H1 (cell line): Measurements from ENCODE around the gene PTPRD. TPM values are rescaled to one million over a fixed set of nuclear protein-coding genes. Genes with fewer than 3 reads are reported as not detected.

Experiments used
- ASH2L ChIP-seq: fragments of 200-600, 300-600 bp; sonication (generic); IDR thresholded peaks from one replicate; pipeline ENCODE4 v1.7.1; 2017; ENCODE audit warnings: low read length
- ATF2 ChIP-seq: IDR thresholded peaks from 2 replicates; pipeline ENCODE4 v1.6.1; 2012; ENCODE audit warnings: low read length, inconsistent platforms
- BCL11A ChIP-seq, 2 experiments: IDR thresholded peaks; one replicate each; pipeline ENCODE4 v1.6.1; 2011; ENCODE audit warnings: low read depth in 2 of 2, low read length in 2 of 2, mild to moderate bottlenecking in 2 of 2
- CBX8 ChIP-seq: fragments of 300-800, 300-1000 bp; sonication (generic); IDR thresholded peaks from 2 replicates; pipeline ENCODE4 v1.7.1; 2016; ENCODE audit warnings: low read depth, low read length, borderline replicate concordance
- CEBPB ChIP-seq: IDR thresholded peaks from 2 replicates; pipeline ENCODE4 v1.6.1; 2012; ENCODE audit warnings: low read depth, low read length
- CHD1 ChIP-seq: IDR thresholded peaks from 2 replicates; pipeline ENCODE4 v1.6.1; 2012; ENCODE audit warnings: low read depth, low read length, improper control_type of control experiment
- FOSL1 ChIP-seq: IDR thresholded peaks from 2 replicates; pipeline ENCODE4 v1.6.1; 2011; ENCODE audit warnings: mild to moderate bottlenecking, low read depth, low read length, moderate library complexity; ENCODE audit not compliant: insufficient read depth
- GABPA ChIP-seq: IDR thresholded peaks from 2 replicates; pipeline ENCODE4 v1.6.1; 2011; ENCODE audit warnings: mild to moderate bottlenecking, low read length, moderate library complexity, borderline replicate concordance; ENCODE audit not compliant: insufficient read depth
- HDAC2 ChIP-seq, 2 experiments: fragments of 300-600 bp in 1 of 2; sonication (generic) in 1 of 2; IDR thresholded peaks; 2 replicates each; pipeline ENCODE4 v1.6.1; 2011 to 2012; ENCODE audit warnings: low read depth in 2 of 2, low read length in 2 of 2, mild to moderate bottlenecking in 2 of 2, moderate library complexity in 2 of 2, borderline replicate concordance in 1 of 2, inconsistent platforms in 1 of 2
- KDM1A ChIP-seq: fragments of 200-600, 300-600 bp; sonication (generic); IDR thresholded peaks from 2 replicates; pipeline ENCODE4 v1.7.1; 2016; ENCODE audit warnings: mild to moderate bottlenecking, low read length, borderline replicate concordance
- KDM4A ChIP-seq: IDR thresholded peaks from one replicate; pipeline ENCODE4 v1.7.1; 2012; ENCODE audit warnings: low read depth, mild to moderate bottlenecking, moderate library complexity, low read length, inconsistent platforms; ENCODE audit not compliant: severe bottlenecking
- MAFK ChIP-seq: IDR thresholded peaks from 2 replicates; pipeline ENCODE4 v1.6.1; 2012; ENCODE audit warnings: low read depth, mild to moderate bottlenecking, improper control_type of control experiment, low read length
- NANOG ChIP-seq: IDR thresholded peaks from 2 replicates; pipeline ENCODE4 v1.6.1; 2011; ENCODE audit warnings: low read length, low read depth, mild to moderate bottlenecking, inconsistent platforms; ENCODE audit not compliant: insufficient read depth, poor library complexity, severe bottlenecking
- PHF8 ChIP-seq: fragments of 200-600 bp; sonication (generic); conservative IDR thresholded peaks from 2 replicates; pipeline ENCODE4 v1.7.1; 2012; ENCODE audit warnings: low read depth, mild to moderate bottlenecking, inconsistent platforms, low read length, moderate library complexity
- POLR2A ChIP-seq, 2 experiments: IDR thresholded peaks; 1 replicate in 1 of 2; 2 replicates in 1 of 2; pipeline ENCODE4 v1.6.1; 2011; ENCODE audit warnings: low read depth in 2 of 2, low read length in 2 of 2, mild to moderate bottlenecking in 2 of 2; ENCODE audit errors: control extremely low read depth in 1 of 2
- RFX5 ChIP-seq: IDR thresholded peaks from 2 replicates; pipeline ENCODE4 v1.6.1; 2011; ENCODE audit warnings: low read depth, low read length, improper control_type of control experiment, borderline replicate concordance
- SP1 ChIP-seq: IDR thresholded peaks from 2 replicates; pipeline ENCODE4 v1.6.1; 2011; ENCODE audit warnings: low read depth, low read length
- TAF7 ChIP-seq: optimal IDR thresholded peaks from 2 replicates; pipeline ENCODE3; 2011; ENCODE audit warnings: low read depth, mild to moderate bottlenecking, inconsistent platforms, low read length, moderate library complexity, borderline replicate concordance
- USF2 ChIP-seq: IDR thresholded peaks from 2 replicates; pipeline ENCODE4 v1.6.1; 2011; ENCODE audit warnings: low read length, improper control_type of control experiment
- YY1 ChIP-seq: IDR thresholded peaks from 2 replicates; pipeline ENCODE4 v1.6.1; 2011; ENCODE audit warnings: low read depth, mild to moderate bottlenecking, low read length
- polyA plus RNA-seq, 7 experiments: library from polyadenylated mRNA; depleted of rRNA in 3 of 7; stranded (reverse) in 5 of 7; unstranded in 2 of 7; fragments of >200 nt in 5 of 7; fragments of 200-250 nt in 2 of 7; gene quantifications; 1 replicate in 5 of 7; 2 replicates in 1 of 7; 4 replicates in 1 of 7; pipeline versions ENCODE4 v1.2.1 to v1.2.3, GENCODE V29; 2011 to 2013; ENCODE audit warnings: missing spikeins in 2 of 7, mixed read lengths in 2 of 7
- total RNA-seq: library from RNA; stranded (reverse); fragmentation: NEBNext Ultra II Directional; extraction: Animal tissue kit (Norgen Biotek cat#: 25700); gene quantifications from 2 replicates; pipeline ENCODE4 v1.2.1, GENCODE V29; 2021
- TF ChIP-seq, protein P1 (sequence below): IDR thresholded peaks from 2 replicates; pipeline ENCODE4 v1.6.1; 2012; ENCODE audit warnings: inconsistent platforms

The PTPRD gene
- total and polyA plus RNA-seq, 2 of the 8 experiments (the other 6 are each of a cell fraction or from before 2014, with no cell fraction given), result 17.2 to 77.0 TPM

DNA sequence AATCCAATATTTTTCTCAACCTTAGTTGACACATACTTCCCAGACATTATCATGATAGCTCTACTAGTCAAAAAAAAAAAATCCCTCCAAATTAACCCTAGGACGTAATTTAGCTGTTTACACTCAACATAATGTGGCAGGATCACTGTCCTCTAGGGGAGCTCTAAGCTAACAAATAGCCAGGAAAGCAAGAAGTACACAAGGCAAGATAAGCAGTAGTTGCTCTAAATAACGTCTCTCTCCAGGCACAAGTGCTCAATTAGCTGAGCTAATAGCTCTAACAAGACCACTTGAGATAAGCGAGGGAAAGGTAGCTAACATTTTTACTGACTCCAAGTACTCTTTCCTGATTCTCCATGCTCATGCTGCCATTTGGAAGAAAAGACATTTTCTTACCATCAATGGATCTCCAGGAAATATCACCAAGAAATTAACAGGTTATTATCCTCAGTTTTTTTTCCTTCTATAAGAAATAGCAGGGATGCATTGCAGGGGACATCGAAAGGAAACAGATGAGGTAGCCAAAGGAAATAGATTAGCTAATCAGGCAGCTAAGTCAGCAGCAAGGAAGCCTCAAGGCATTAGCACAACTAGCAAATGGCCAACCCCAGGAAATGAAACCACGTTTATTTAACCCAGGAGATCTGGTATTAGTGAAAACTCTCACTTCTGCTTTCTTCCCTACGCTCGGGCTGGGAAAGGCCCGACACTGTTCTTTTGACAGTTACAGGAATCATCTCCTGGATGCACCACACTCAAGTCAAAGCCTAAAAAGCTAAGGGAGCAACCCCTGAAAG, 614.1 kb downstream of the PTPRD start (continued):
- TF ChIP-seq CBX8, result no peak
- no peak for TF ChIP-seq MAFK
- no peak for TF ChIP-seq KDM4A
- no peak for TF ChIP-seq TAF7
- TF ChIP-seq HDAC2 (IDR thresholded peaks at IDR 0.05; ENCODE audit: borderline replicate concordance in 1 of 2, low read depth in 2 of 2, low read length in 2 of 2), result peak in 1 of 2 experiments; percentile 85; a peak in 1 of 4 replicates
- TF ChIP-seq PHF8, result no peak
- TF ChIP-seq YY1, result no peak
- TF ChIP-seq POLR2A (IDR thresholded peaks at IDR 0.05; ENCODE audit: control extremely low read depth in 1 of 2, low read depth in 2 of 2, low read length in 2 of 2), result no peak
- TF ChIP-seq, protein P1, sequence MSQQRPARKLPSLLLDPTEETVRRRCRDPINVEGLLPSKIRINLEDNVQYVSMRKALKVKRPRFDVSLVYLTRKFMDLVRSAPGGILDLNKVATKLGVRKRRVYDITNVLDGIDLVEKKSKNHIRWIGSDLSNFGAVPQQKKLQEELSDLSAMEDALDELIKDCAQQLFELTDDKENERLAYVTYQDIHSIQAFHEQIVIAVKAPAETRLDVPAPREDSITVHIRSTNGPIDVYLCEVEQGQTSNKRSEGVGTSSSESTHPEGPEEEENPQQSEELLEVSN, result no peak
- TF ChIP-seq ATF2, result no peak
- no peak for TF ChIP-seq ASH2L
- TF ChIP-seq RFX5, result no peak
- no peak for TF ChIP-seq SP1
- no peak for TF ChIP-seq GABPA
- no peak for TF ChIP-seq NANOG
- no peak for TF ChIP-seq FOSL1
- TF ChIP-seq USF2, result no peak
- no peak for TF ChIP-seq CEBPB
- TF ChIP-seq CHD1, result no peak
- peak; percentile 98 for TF ChIP-seq KDM1A
- no peak for TF ChIP-seq BCL11A (IDR thresholded peaks at IDR 0.05; ENCODE audit: low read depth in 2 of 2, low read length in 2 of 2)
